HG03521 (cell line): ENCODE measurements around the gene IFI30.
"Not testable (repeated sequence)": the region's sequence is repeated elsewhere in the genome, so short reads cannot be mapped to it uniquely, and the experiment has no call there.

Experiments
- ATAC-seq: cut with Tn5 transposase; IDR thresholded peaks from one replicate; pipeline ENCODE4 v1.9.1; 2021; ENCODE audit warnings: mild to moderate bottlenecking, moderate library complexity; ENCODE audit not compliant: unreplicated experiment

The IFI30 gene

GRCh38 chr19:18202397-18202777, 28.8 kb downstream of the IFI30 start:
- ATAC-seq, result no peak

- no peak for ATAC-seq
These were observed 29.3 kb downstream of the IFI30 start for GRCh38 chr19:18202778-18203407.

- no peak for ATAC-seq
These were observed 29.8 kb downstream of the IFI30 start for GRCh38 chr19:18203408-18203862.

GRCh38 chr19:18203863-18204393, 30.3 kb downstream of the IFI30 start, which contains the start of gene RAB3A:
RAB3A (minus strand) TSS chr19:18204042; CDS start chr19:18202740, 1,302 bp downstream.
- peak; percentile 89 for ATAC-seq

- ATAC-seq, result peak; percentile 4
These were observed 31.0 kb downstream of the IFI30 start for GRCh38 chr19:18204394-18205199.

- ATAC-seq, result no peak
These were observed 31.7 kb downstream of the IFI30 start for GRCh38 chr19:18205200-18205892.

GRCh38 chr19:18206018-18206417, 32.4 kb downstream of the IFI30 start:
- no peak for ATAC-seq

- no peak for ATAC-seq
These were observed 34.7 kb downstream of the IFI30 start for GRCh38 chr19:18208098-18208951.

GRCh38 chr19:18209912-18210311, 36.3 kb downstream of the IFI30 start:
- ATAC-seq, result not testable (repeated sequence)

GRCh38 chr19:18211683-18212082, 38.1 kb downstream of the IFI30 start:
- ATAC-seq, result no peak

- ATAC-seq, result no peak
These were observed 41.3 kb downstream of the IFI30 start for GRCh38 chr19:18214779-18215433.

GRCh38 chr19:18216789-18217188, 43.2 kb downstream of the IFI30 start:
- no peak for ATAC-seq

GRCh38 chr19:18218159-18218558, 44.5 kb downstream of the IFI30 start:
- ATAC-seq, result no peak

GRCh38 chr19:18218600-18218999, 45.0 kb downstream of the IFI30 start:
- ATAC-seq, result no peak

GRCh38 chr19:18219911-18220631, 46.5 kb downstream of the IFI30 start:
- no peak for ATAC-seq

- no peak for ATAC-seq
These were observed 47.1 kb downstream of the IFI30 start for GRCh38 chr19:18220632-18221275.

GRCh38 chr19:18221815-18222725, 48.5 kb downstream of the IFI30 start:
- ATAC-seq, result no peak
